B cell (primary cell): Measurements from ENCODE around the gene SPRR3. TPM values are rescaled to one million over a fixed set of nuclear protein-coding genes. Genes with fewer than 3 reads are reported as not detected.

Source experiments
- ATAC-seq: fragments of 200-7000 bp; cut with Tn5 transposase; one replicate; pipeline ENCODE4 v1.10.0; 2021; ENCODE audit warnings: low read depth, mild to moderate bottlenecking, moderate number of reproducible peaks, moderate library complexity
- CTCF ChIA-PET: fragments of 350-600 bp; sonication (Branson Sonifier 250); formaldehyde crosslinking; loops from one replicate; lab custom pipeline; 2021; ENCODE audit warnings: antibody characterized with exemption, inconsistent platforms; lab: Charles Lee
- POLR2A ChIA-PET: fragments of 350-600 bp; sonication (Branson Sonifier 250); formaldehyde crosslinking; loops from one replicate; lab custom pipeline; 2021; ENCODE audit warnings: antibody characterized with exemption; lab: Charles Lee
- DNase-seq: peaks from one replicate; pipeline ENCODE4 v3.0.0; 2013
- H2AFZ ChIP-seq: 2 replicates; pipeline ENCODE4 v1.6.1; 2012; ENCODE audit warnings: mild to moderate bottlenecking, low read depth, low read length; ENCODE audit not compliant: insufficient read depth, poor library complexity, severe bottlenecking
- H3K27ac ChIP-seq, 2 donors: 1 replicate in 1 of 2; 2 replicates in 1 of 2; pipeline ENCODE4 v1.5.1; 2012 to 2013; ENCODE audit warnings: low read length in 2 of 2, mild to moderate bottlenecking in 2 of 2, moderate library complexity in 1 of 2
- H3K27me3 ChIP-seq, 4 experiments: fragments of 200-600 bp in 1 of 4; sonication (generic) in 1 of 4; replicated peaks in 1 of 4; 1 replicate in 2 of 4; 2 replicates in 2 of 4; pipeline versions ENCODE4 v1.6.1 to v1.7.0; 2013 to 2016; ENCODE audit warnings: low read length in 3 of 4, mild to moderate bottlenecking in 2 of 4, mixed read lengths in 1 of 4, moderate library complexity in 1 of 4; ENCODE audit not compliant: insufficient read depth in 4 of 4, control insufficient read depth in 3 of 4; ENCODE audit errors: control extremely low read depth in 1 of 4
- H3K36me3 ChIP-seq, 2 experiments: replicated peaks in 1 of 2; 1 replicate in 1 of 2; 2 replicates in 1 of 2; pipeline versions ENCODE4 v1.6.1 to v1.7.1; 2013; ENCODE audit warnings: low read length in 1 of 2; ENCODE audit not compliant: insufficient read depth in 2 of 2, control insufficient read depth in 1 of 2; ENCODE audit errors: control extremely low read depth in 1 of 2, extremely low read depth in 1 of 2
- H3K4me1 ChIP-seq, 2 donors: fragments of 200-600 bp in 1 of 2; sonication (generic) in 1 of 2; 1 replicate in 1 of 2; 2 replicates in 1 of 2; pipeline versions ENCODE4 v1.5.1 to v1.6.1; 2013 to 2017; ENCODE audit warnings: low read length in 2 of 2; ENCODE audit not compliant: control insufficient read depth in 2 of 2, insufficient read depth in 2 of 2
- H3K4me2 ChIP-seq: replicated peaks from 2 replicates; pipeline ENCODE3; 2012; ENCODE audit warnings: mild to moderate bottlenecking, low read depth, low read length; ENCODE audit not compliant: poor library complexity, severe bottlenecking
- H3K4me3 ChIP-seq, 5 experiments: fragments of 200-600 bp in 1 of 5; sonication (generic) in 1 of 5; 1 replicate in 3 of 5; 2 replicates in 2 of 5; pipeline versions ENCODE4 v1.5.1 to v1.7.0; 2011 to 2016; ENCODE audit warnings: low read length in 4 of 5, mild to moderate bottlenecking in 4 of 5, low read depth in 2 of 5, control low read depth in 1 of 5, moderate library complexity in 1 of 5; ENCODE audit not compliant: insufficient read depth in 1 of 5; ENCODE audit errors: control extremely low read depth in 1 of 5, extremely low read depth in 1 of 5
- H3K79me2 ChIP-seq: fragments of 200-600 bp; sonication (generic); one replicate; pipeline ENCODE4 v1.6.0; 2016; ENCODE audit warnings: low read length; ENCODE audit not compliant: control insufficient read depth, insufficient read depth
- H3K9ac ChIP-seq: fragments of 200-600 bp; sonication (generic); 2 replicates; pipeline ENCODE4 v1.6.1; 2017; ENCODE audit warnings: mild to moderate bottlenecking, low read length, moderate library complexity
- H3K9me3 ChIP-seq, 3 donors: one replicate each; pipeline versions ENCODE4 v1.6.1 to v1.7.1; 2013; ENCODE audit warnings: low read length in 2 of 3; ENCODE audit not compliant: control insufficient read depth in 2 of 3, insufficient read depth in 1 of 3; ENCODE audit errors: control extremely low read depth in 1 of 3
- H4K20me1 ChIP-seq: 2 replicates; pipeline ENCODE4 v1.6.0; 2012; ENCODE audit warnings: mild to moderate bottlenecking, low read length; ENCODE audit not compliant: insufficient read depth, control insufficient read depth, poor library complexity, severe bottlenecking
- H3K27ac Mint-ChIP-seq: one replicate; pipeline ENCODE4 v1.8.0; 2021; ENCODE audit warnings: mixed read lengths
- H3K27me3 Mint-ChIP-seq: one replicate; pipeline ENCODE4 v1.8.0; 2021; ENCODE audit warnings: mixed read lengths
- H3K4me1 Mint-ChIP-seq: one replicate; pipeline ENCODE4 v1.8.0; 2021; ENCODE audit warnings: mixed read lengths
- H3K4me3 Mint-ChIP-seq: one replicate; pipeline ENCODE4 v1.8.0; 2021; ENCODE audit warnings: mixed read lengths
- H3K9me3 Mint-ChIP-seq: one replicate; pipeline ENCODE4 v1.8.0; 2022; ENCODE audit warnings: mixed read lengths; ENCODE audit not compliant: insufficient read depth
- EZH2 ChIP-seq: IDR thresholded peaks from 2 replicates; pipeline ENCODE4 v1.6.1; 2012; ENCODE audit warnings: borderline replicate concordance, low read depth, mild to moderate bottlenecking, moderate library complexity, low read length; ENCODE audit not compliant: insufficient read depth, poor library complexity, severe bottlenecking
- WGBS: methylation state at CpG from one replicate; pipeline ENCODE4 v1.1.5; 2013; ENCODE audit warnings: missing lambda C conversion rate; ENCODE audit not compliant: insufficient coverage; 5-methylcytosine and 5-hydroxymethylcytosine counted together
- intact Hi-C: fragments of 100-400 bp; cut with micrococcal nuclease; formaldehyde crosslinking; loops from one replicate; pipeline ENCODE4 v1.10.0; 2022
- polyA minus RNA-seq: library from RNA; depleted of rRNA, polyadenylated mRNA; stranded (reverse); fragments of >200 nt; gene quantifications from 2 replicates; pipeline ENCODE4 v1.2.3, GENCODE V29; 2012
- polyA plus RNA-seq: library from polyadenylated mRNA; depleted of rRNA; stranded (reverse); fragments of >200 nt; gene quantifications from 2 replicates; pipeline ENCODE4 v1.2.3, GENCODE V29; 2012
- total RNA-seq, 2 donors: library from RNA; stranded (reverse); fragments of 120-200 nt in 1 of 2; gene quantifications; 1 replicate in 1 of 2; 2 replicates in 1 of 2; pipeline versions ENCODE4 v1.2.3 to v1.2.4, GENCODE V29; 2013 to 2022
- TF ChIP-seq, protein P1 (sequence below): fragments of 200-600 bp; IDR thresholded peaks from one replicate; pipeline ENCODE4 v1.8.0; 2022; ENCODE audit warnings: antibody characterized with exemption, mild to moderate bottlenecking

SPRR3 gene, protein sequence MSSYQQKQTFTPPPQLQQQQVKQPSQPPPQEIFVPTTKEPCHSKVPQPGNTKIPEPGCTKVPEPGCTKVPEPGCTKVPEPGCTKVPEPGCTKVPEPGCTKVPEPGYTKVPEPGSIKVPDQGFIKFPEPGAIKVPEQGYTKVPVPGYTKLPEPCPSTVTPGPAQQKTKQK
- total RNA-seq (not detected in 2 replicates), polyA plus RNA-seq (not detected in 2 replicates), polyA minus RNA-seq (not detected in 2 replicates)
- not detected for total RNA-seq (2013)

DNA sequence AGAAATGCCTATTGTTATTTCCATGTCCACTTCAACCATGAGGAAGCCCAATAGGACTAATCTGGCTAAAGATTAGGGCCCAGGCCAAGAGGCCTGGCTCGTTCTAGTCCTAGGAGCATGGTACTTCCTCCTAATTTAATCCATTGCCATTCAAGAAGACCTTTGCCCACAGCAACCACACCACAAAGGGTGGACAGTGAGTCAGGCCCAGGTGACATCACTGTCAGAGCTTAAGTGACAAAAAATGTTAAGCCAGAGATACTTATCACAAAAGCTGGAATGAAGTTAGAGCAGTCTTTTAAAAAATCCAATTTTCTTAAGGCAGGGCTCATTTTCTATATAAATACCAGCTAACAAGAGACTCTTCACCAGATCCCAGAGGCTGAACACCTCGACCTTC lies at the start of gene SPRR3:
TSS of gene SPRR3 (plus strand) at position 368 of the 400 bp plus-strand sequence. CDS start 1,272 bp downstream, outside the sequence.
- H3K27ac ChIP-seq = no peak within 1 kb of the TSS
- H3K79me2 ChIP-seq = no peaks in the 10 kb centered on the region
- TF ChIP-seq, protein P1, sequence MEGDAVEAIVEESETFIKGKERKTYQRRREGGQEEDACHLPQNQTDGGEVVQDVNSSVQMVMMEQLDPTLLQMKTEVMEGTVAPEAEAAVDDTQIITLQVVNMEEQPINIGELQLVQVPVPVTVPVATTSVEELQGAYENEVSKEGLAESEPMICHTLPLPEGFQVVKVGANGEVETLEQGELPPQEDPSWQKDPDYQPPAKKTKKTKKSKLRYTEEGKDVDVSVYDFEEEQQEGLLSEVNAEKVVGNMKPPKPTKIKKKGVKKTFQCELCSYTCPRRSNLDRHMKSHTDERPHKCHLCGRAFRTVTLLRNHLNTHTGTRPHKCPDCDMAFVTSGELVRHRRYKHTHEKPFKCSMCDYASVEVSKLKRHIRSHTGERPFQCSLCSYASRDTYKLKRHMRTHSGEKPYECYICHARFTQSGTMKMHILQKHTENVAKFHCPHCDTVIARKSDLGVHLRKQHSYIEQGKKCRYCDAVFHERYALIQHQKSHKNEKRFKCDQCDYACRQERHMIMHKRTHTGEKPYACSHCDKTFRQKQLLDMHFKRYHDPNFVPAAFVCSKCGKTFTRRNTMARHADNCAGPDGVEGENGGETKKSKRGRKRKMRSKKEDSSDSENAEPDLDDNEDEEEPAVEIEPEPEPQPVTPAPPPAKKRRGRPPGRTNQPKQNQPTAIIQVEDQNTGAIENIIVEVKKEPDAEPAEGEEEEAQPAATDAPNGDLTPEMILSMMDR = no peak
- TF ChIP-seq EZH2 = no peak
- H3K27me3 ChIP-seq = peaks cover 0 to 7% (median 0%) of the 10 kb centered on the region in 4 experiments
- DNase-seq (no peak), ATAC-seq (no peak)
- CTCF ChIA-PET = interaction anchor here (0.5 kb wide), 1 partner anchor 89 kb away, joined by 3 read pairs; no protein-coding TSS in a partner anchor
- H4K20me1 ChIP-seq = no peaks in the 10 kb centered on the region
- H3K36me3 ChIP-seq = no peaks in the 10 kb centered on the region
- no peak within 1 kb of the TSS for H3K9ac ChIP-seq
- no CpG with 5 or more reads among the region's 2 CpGs for WGBS
- POLR2A ChIA-PET = no interaction called here
- H3K4me2 ChIP-seq = no peak within 1 kb of the TSS
- no peak within 1 kb of the TSS for H3K4me3 ChIP-seq
- no peak within 1 kb of the TSS for H2AFZ ChIP-seq
- H3K4me1 Mint-ChIP-seq = no peaks in the 10 kb centered on the region
- no peak within 1 kb of the TSS for H3K27ac Mint-ChIP-seq
- H3K9me3 Mint-ChIP-seq = no peaks in the 10 kb centered on the region
- H3K4me3 Mint-ChIP-seq = no peak within 1 kb of the TSS
- H3K9me3 ChIP-seq = no peaks in the 10 kb centered on the region
- H3K27me3 Mint-ChIP-seq = peaks cover 28% of the 10 kb centered on the region
- intact Hi-C loops = no loop called here
- no peaks in the 10 kb centered on the region for H3K4me1 ChIP-seq

DNA sequence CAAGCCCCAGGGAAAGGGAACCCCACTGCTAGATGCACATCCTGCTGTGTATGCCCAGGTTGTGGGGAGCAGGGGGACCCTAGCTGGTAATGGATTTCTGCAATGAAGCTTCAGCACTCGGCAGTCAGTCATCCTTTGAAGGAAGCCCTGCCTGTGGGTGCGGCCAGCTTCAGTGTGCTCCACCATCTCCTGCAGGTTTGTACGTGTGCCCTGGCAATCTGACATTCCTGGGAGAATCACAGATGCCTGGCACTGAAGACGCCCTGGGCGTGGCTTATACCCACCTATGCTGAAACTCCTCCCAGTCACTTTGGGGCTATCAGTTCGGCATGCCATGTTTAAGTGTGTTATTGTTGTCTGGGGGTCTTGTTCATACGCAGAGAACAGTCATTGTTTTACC lies 47.8 kb upstream of the SPRR3 start:
- H3K27ac Mint-ChIP-seq = no peak overlapping the region
- Histone ChIP-seq H3K4me1 (no peaks in the 10 kb centered on the region), H3K36me3 (no peaks in the 10 kb centered on the region), H3K79me2 (no peaks in the 10 kb centered on the region), H3K9me3 (peaks cover 0 to 3% (median 0%) of the 10 kb centered on the region in 3 donors), H4K20me1 (no peaks in the 10 kb centered on the region), H3K27ac (no peak overlapping the region), H3K4me3 (no peak overlapping the region), H3K27me3 (peaks cover 0 to 2% (median 0%) of the 10 kb centered on the region in 4 experiments), H3K4me2 (no peak overlapping the region), H3K9ac (no peak overlapping the region), H2AFZ (no peak overlapping the region)
- H3K27me3 Mint-ChIP-seq = peaks cover 24% of the 10 kb centered on the region
- ATAC-seq = no peak
- no peaks in the 10 kb centered on the region for H3K4me1 Mint-ChIP-seq
- TF ChIP-seq, protein P1 = no peak
- no peak for TF ChIP-seq EZH2
- no peak for DNase-seq
- ChIA-PET POLR2A (no interaction called here), CTCF (no interaction called here)
- intact Hi-C loops = no loop called here
- H3K9me3 Mint-ChIP-seq = no peaks in the 10 kb centered on the region
- WGBS = 83% methylated on average over 4 of the region's 7 CpGs
- no peak overlapping the region for H3K4me3 Mint-ChIP-seq
